ENCODE data around the gene P2RY6. TPM values are rescaled to one million over a fixed set of nuclear protein-coding genes. Genes with fewer than 3 reads are reported as not detected.

P2RY6 gene
- total RNA-seq, 2 experiments from 2014 or later = not detected

GRCh38 chr11:73283276-73284000 is 11.3 kb downstream of the P2RY6 start:
- Histone ChIP-seq H3K79me2 (ENCODE audit: insufficient read depth, low read depth, low read length) (no peaks in the 10 kb centered on the region), H3K27ac (ENCODE audit: low read depth, low read length, poor library complexity, severe bottlenecking) (no peak overlapping the region), H3K4me3 (ENCODE audit: low read depth, low read length, poor library complexity, severe bottlenecking) (no peak overlapping the region), H3K9me3 (ENCODE audit: low read length) (no peaks in the 10 kb centered on the region), H3K36me3 (ENCODE audit: insufficient read depth, low read length) (no peaks in the 10 kb centered on the region), H3K4me2 (ENCODE audit: low read length) (no peak overlapping the region), H3K9me2 (ENCODE audit: insufficient read depth, low read length) (no peaks in the 10 kb centered on the region), H4K20me1 (ENCODE audit: insufficient read depth, low read length) (no peaks in the 10 kb centered on the region), H3K4me1 (ENCODE audit: insufficient read depth, low read length, poor library complexity, severe bottlenecking) (peaks cover 6% of the 10 kb centered on the region), H2AFZ (ENCODE audit: low read length) (no peak overlapping the region)
- TF ChIP-seq, protein P1, sequence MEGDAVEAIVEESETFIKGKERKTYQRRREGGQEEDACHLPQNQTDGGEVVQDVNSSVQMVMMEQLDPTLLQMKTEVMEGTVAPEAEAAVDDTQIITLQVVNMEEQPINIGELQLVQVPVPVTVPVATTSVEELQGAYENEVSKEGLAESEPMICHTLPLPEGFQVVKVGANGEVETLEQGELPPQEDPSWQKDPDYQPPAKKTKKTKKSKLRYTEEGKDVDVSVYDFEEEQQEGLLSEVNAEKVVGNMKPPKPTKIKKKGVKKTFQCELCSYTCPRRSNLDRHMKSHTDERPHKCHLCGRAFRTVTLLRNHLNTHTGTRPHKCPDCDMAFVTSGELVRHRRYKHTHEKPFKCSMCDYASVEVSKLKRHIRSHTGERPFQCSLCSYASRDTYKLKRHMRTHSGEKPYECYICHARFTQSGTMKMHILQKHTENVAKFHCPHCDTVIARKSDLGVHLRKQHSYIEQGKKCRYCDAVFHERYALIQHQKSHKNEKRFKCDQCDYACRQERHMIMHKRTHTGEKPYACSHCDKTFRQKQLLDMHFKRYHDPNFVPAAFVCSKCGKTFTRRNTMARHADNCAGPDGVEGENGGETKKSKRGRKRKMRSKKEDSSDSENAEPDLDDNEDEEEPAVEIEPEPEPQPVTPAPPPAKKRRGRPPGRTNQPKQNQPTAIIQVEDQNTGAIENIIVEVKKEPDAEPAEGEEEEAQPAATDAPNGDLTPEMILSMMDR (conservative IDR thresholded peaks at IDR 0.05; ENCODE audit: low read length) = no peak
- no peak for TF ChIP-seq EZH2phosphoT487 (IDR thresholded peaks at IDR 0.05; ENCODE audit: borderline replicate concordance, low read depth, low read length)
- ChIA-PET CTCF (ENCODE audit: unreplicated experiment) (interaction anchor here (0.6 kb wide), 1 partner anchor 52 kb away, joined by 3 read pairs; no protein-coding TSS in a partner anchor), POLR2A (no interaction called here)
- no peak for DNase-seq (ENCODE audit: low spot score)
- intact Hi-C loops (cut with micrococcal nuclease; ENCODE audit: unreplicated experiment) = no loop called here
- no TSS peak for BruUV-seq (replicated peaks)

DNA sequence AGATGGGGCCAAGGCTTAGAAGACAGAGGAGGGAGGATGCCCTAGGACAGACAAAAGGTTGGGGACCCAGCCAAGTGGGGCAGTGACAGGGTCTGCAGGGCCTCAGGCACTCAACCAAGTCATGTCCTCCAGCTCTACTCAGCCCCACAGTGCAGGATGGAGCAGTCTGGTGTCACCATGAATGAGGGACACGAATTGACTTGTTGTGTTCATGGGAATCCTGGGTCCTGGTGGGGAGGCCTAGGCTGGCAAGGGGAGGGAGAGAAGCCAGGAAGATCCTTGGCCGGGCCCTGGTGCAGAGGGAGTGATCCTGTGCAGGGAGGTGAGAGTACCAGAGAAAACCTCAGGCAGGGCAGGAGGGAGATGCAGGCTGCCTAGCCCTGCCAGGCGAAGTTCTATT is 12.0 kb downstream of the P2RY6 start:
- CTCF ChIA-PET (ENCODE audit: unreplicated experiment) = no interaction called here
- no peaks in the 10 kb centered on the region for H3K79me2 ChIP-seq (ENCODE audit: insufficient read depth, low read depth, low read length)
- peaks cover 13% of the 10 kb centered on the region for H3K4me1 ChIP-seq (ENCODE audit: insufficient read depth, low read length, poor library complexity, severe bottlenecking)
- no peaks in the 10 kb centered on the region for H3K36me3 ChIP-seq (ENCODE audit: insufficient read depth, low read length)
- DNase-seq (ENCODE audit: low spot score) = no peak
- H2AFZ ChIP-seq (ENCODE audit: low read length) = no peak overlapping the region
- H3K27ac ChIP-seq (ENCODE audit: low read depth, low read length, poor library complexity, severe bottlenecking) = no peak overlapping the region
- H3K9me3 ChIP-seq (ENCODE audit: low read length) = no peaks in the 10 kb centered on the region
- TF ChIP-seq, protein P1 (conservative IDR thresholded peaks at IDR 0.05; ENCODE audit: low read length) = no peak
- no peak for TF ChIP-seq EZH2phosphoT487 (IDR thresholded peaks at IDR 0.05; ENCODE audit: borderline replicate concordance, low read depth, low read length)
- no peak overlapping the region for H3K4me3 ChIP-seq (ENCODE audit: low read depth, low read length, poor library complexity, severe bottlenecking)
- POLR2A ChIA-PET = no interaction called here
- BruUV-seq (replicated peaks) = no TSS peak
- no peaks in the 10 kb centered on the region for H4K20me1 ChIP-seq (ENCODE audit: insufficient read depth, low read length)
- no peaks in the 10 kb centered on the region for H3K9me2 ChIP-seq (ENCODE audit: insufficient read depth, low read length)
- H3K4me2 ChIP-seq (ENCODE audit: low read length) = no peak overlapping the region
- intact Hi-C loops (cut with micrococcal nuclease; ENCODE audit: unreplicated experiment) = no loop called here

- H3K4me2 ChIP-seq (ENCODE audit: low read length) = no peak overlapping the region
- TF ChIP-seq, protein P1 (conservative IDR thresholded peaks at IDR 0.05; ENCODE audit: low read length) = no peak
- no peak for TF ChIP-seq EZH2phosphoT487 (IDR thresholded peaks at IDR 0.05; ENCODE audit: borderline replicate concordance, low read depth, low read length)
- BruUV-seq (replicated peaks) = no TSS peak
- no peaks in the 10 kb centered on the region for H3K79me2 ChIP-seq (ENCODE audit: insufficient read depth, low read depth, low read length)
- no peaks in the 10 kb centered on the region for H3K36me3 ChIP-seq (ENCODE audit: insufficient read depth, low read length)
- H3K4me1 ChIP-seq (ENCODE audit: insufficient read depth, low read length, poor library complexity, severe bottlenecking) = peaks cover 19% of the 10 kb centered on the region
- H2AFZ ChIP-seq (ENCODE audit: low read length) = no peak overlapping the region
- H3K9me3 ChIP-seq (ENCODE audit: low read length) = no peaks in the 10 kb centered on the region
- no peak overlapping the region for H3K27ac ChIP-seq (ENCODE audit: low read depth, low read length, poor library complexity, severe bottlenecking)
- H4K20me1 ChIP-seq (ENCODE audit: insufficient read depth, low read length) = no peaks in the 10 kb centered on the region
- POLR2A ChIA-PET = no interaction called here
- intact Hi-C loops (cut with micrococcal nuclease; ENCODE audit: unreplicated experiment) = no loop called here
- no peak overlapping the region for H3K4me3 ChIP-seq (ENCODE audit: low read depth, low read length, poor library complexity, severe bottlenecking)
- no peak for DNase-seq (ENCODE audit: low spot score)
- CTCF ChIA-PET (ENCODE audit: unreplicated experiment) = no interaction called here
- H3K9me2 ChIP-seq (ENCODE audit: insufficient read depth, low read length) = no peaks in the 10 kb centered on the region
These were observed 13.6 kb downstream of the P2RY6 start for GRCh38 chr11:73285721-73286120.
